Astrocyte (in vitro differentiated cells and primary cell): ENCODE results near the gene HEG1.

Experiments used
- CTCF ChIP-seq: IDR thresholded peaks from 2 replicates; pipeline ENCODE4 v1.5.1; 2011; ENCODE audit warnings: low read depth, mild to moderate bottlenecking, inconsistent platforms, low read length, moderate library complexity; ENCODE audit not compliant: insufficient read depth
- EZH2 ChIP-seq: IDR thresholded peaks from 2 replicates; pipeline ENCODE4 v1.6.1; 2012; ENCODE audit warnings: mild to moderate bottlenecking, low read length, inconsistent platforms; ENCODE audit not compliant: insufficient read depth

GRCh38 chr3:125090649-125091048 lies 34.9 kb upstream of the HEG1 start:
- no peak for TF ChIP-seq CTCF
- TF ChIP-seq EZH2: no peak
